Thoracic aorta (tissue), 2 donors: ENCODE measurements around the gene OR12D1. TPM values are rescaled to one million over a fixed set of nuclear protein-coding genes. Genes with fewer than 3 reads are reported as not detected.

Experiments used
- ATAC-seq: fragments of 150-250 bp; one replicate; pipeline ENCODE4 v1.8.0; 2017; ENCODE audit warnings: low read depth; ENCODE audit not compliant: insufficient number of reproducible peaks, low FRiP score
- DNase-seq: peaks from one replicate; pipeline ENCODE4 v3.0.0-alpha.2; 2020; ENCODE audit warnings: low spot score
- H3K27ac ChIP-seq, 2 donors: fragments of 200-600 bp; sonication (generic); 1 replicate in 1 of 2; 2 replicates in 1 of 2; pipeline ENCODE4 v1.5.1; 2016; ENCODE audit warnings: mild to moderate bottlenecking in 2 of 2, moderate library complexity in 2 of 2
- H3K27me3 ChIP-seq: fragments of 200-600 bp; sonication (generic); replicated peaks from 2 replicates; pipeline ENCODE4 v1.6.0; 2016; ENCODE audit warnings: mild to moderate bottlenecking; ENCODE audit not compliant: insufficient read depth
- H3K36me3 ChIP-seq: fragments of 200-600 bp; sonication (generic); one replicate; pipeline ENCODE4 v1.5.1; 2016
- H3K4me1 ChIP-seq, 2 donors: fragments of 200-600 bp; sonication (generic); 1 replicate in 1 of 2; 2 replicates in 1 of 2; pipeline versions ENCODE4 v1.5.1 to v1.6.0; 2016; ENCODE audit warnings: low read depth in 2 of 2, mild to moderate bottlenecking in 1 of 2; ENCODE audit not compliant: control insufficient read depth in 1 of 2
- H3K4me3 ChIP-seq: fragments of 200-600 bp; sonication (generic); 2 replicates; pipeline ENCODE4 v1.5.1; 2016; ENCODE audit warnings: mild to moderate bottlenecking
- H3K9me3 ChIP-seq: fragments of 200-600 bp; sonication (generic); 2 replicates; pipeline ENCODE4 v1.5.1; 2016
- total RNA-seq, 2 donors: library from RNA; depleted of rRNA; stranded (reverse); fragments of >200 nt; gene quantifications; one replicate each; pipeline versions ENCODE4 v1.1.0 to v1.2.3, GENCODE V29; 2016
- TF ChIP-seq, protein P1 (sequence below): fragments of 200-600 bp; sonication (generic); IDR thresholded peaks from one replicate; pipeline ENCODE4 v1.5.1; 2019; ENCODE audit warnings: antibody characterized with exemption

OR12D1 gene
- total RNA-seq, 2 donors from 2014 or later, result not detected

GRCh38 chr6:29465279-29465678 lies 50.6 kb downstream of the OR12D1 start:
- Histone ChIP-seq H3K27ac (no peak overlapping the region), H3K27me3 (no peaks in the 10 kb centered on the region), H3K4me1 (no peaks in the 10 kb centered on the region), H3K36me3 (no peaks in the 10 kb centered on the region), H3K9me3 (no peaks in the 10 kb centered on the region), H3K4me3 (no peak overlapping the region)
- TF ChIP-seq, protein P1, sequence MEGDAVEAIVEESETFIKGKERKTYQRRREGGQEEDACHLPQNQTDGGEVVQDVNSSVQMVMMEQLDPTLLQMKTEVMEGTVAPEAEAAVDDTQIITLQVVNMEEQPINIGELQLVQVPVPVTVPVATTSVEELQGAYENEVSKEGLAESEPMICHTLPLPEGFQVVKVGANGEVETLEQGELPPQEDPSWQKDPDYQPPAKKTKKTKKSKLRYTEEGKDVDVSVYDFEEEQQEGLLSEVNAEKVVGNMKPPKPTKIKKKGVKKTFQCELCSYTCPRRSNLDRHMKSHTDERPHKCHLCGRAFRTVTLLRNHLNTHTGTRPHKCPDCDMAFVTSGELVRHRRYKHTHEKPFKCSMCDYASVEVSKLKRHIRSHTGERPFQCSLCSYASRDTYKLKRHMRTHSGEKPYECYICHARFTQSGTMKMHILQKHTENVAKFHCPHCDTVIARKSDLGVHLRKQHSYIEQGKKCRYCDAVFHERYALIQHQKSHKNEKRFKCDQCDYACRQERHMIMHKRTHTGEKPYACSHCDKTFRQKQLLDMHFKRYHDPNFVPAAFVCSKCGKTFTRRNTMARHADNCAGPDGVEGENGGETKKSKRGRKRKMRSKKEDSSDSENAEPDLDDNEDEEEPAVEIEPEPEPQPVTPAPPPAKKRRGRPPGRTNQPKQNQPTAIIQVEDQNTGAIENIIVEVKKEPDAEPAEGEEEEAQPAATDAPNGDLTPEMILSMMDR, result no peak
- DNase-seq (no peak), ATAC-seq (no peak)

- TF ChIP-seq, protein P1, result no peak
- Histone ChIP-seq H3K36me3 (no peaks in the 10 kb centered on the region), H3K4me1 (no peaks in the 10 kb centered on the region), H3K9me3 (no peaks in the 10 kb centered on the region), H3K27me3 (no peaks in the 10 kb centered on the region), H3K4me3 (no peak overlapping the region), H3K27ac (no peak overlapping the region)
- ATAC-seq, result no peak
- no peak for DNase-seq
Measured at GRCh38 chr6:29465801-29466200, 51.1 kb downstream of the OR12D1 start.

GRCh38 chr6:29466241-29466640 lies 51.5 kb downstream of the OR12D1 start:
- Histone ChIP-seq H3K36me3 (no peaks in the 10 kb centered on the region), H3K27me3 (no peaks in the 10 kb centered on the region), H3K9me3 (no peaks in the 10 kb centered on the region), H3K27ac (no peak overlapping the region), H3K4me1 (no peaks in the 10 kb centered on the region), H3K4me3 (no peak overlapping the region)
- TF ChIP-seq, protein P1, result no peak
- ATAC-seq (no peak), DNase-seq (no peak)

Other genes starting within 250 kb of the OR12D1 start
- not detected for gene OR2J2, start 244.0 kb upstream of the OR12D1 start, total RNA-seq
- not detected for gene OR14J1, start 113.2 kb upstream of the OR12D1 start, total RNA-seq
- not detected for gene OR5V1, start 46.1 kb upstream of the OR12D1 start, total RNA-seq
- gene OR12D3, start 39.6 kb upstream of the OR12D1 start, total RNA-seq, result not detected
- not detected for gene OR12D2, start 19.3 kb upstream of the OR12D1 start, total RNA-seq
- not detected for gene OR10C1, start 24.4 kb downstream of the OR12D1 start, total RNA-seq
- not detected for gene OR11A1, start 42.1 kb downstream of the OR12D1 start, total RNA-seq
- gene OR2H1, start 42.2 kb downstream of the OR12D1 start, total RNA-seq, result not detected
- not detected for gene MAS1L, start 73.0 kb downstream of the OR12D1 start, total RNA-seq
- not detected for gene UBD, start 144.8 kb downstream of the OR12D1 start, total RNA-seq
- gene OR2H2, start 170.2 kb downstream of the OR12D1 start, total RNA-seq, result not detected
- 100 to 1,000 TPM in 1 of 2 donors, 10 to 100 TPM in 1; 63.2 to 112 TPM for gene GABBR1, start 218.3 kb downstream of the OR12D1 start, total RNA-seq
- gene MOG, start 242.2 kb downstream of the OR12D1 start, total RNA-seq, result not detected